ENCODE measurements around the gene ATP2A3.

Gene ATP2A3

DNA sequence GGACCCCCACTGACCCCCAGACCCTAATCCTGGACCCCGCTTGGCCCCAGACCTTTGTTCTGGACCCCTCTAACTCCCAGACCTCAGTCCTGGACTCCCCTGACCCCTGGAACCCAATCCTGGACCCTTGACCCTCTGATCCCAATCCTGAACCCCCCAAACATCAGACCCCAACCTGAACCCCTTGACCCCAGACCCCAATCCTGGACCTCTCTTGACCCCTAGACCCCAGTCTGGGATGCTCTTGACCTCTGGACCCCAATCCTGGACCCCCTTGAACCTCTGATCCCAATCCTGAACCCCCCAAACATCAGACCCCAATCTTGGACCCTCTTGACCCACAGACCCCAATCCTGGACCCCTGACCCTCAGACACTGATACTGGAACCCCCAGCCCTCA, 34.5 kb downstream of the ATP2A3 start:
- DNase-seq (ENCODE audit: low read depth in 1 of 2, low spot score in 1 of 2): no peak

DNA sequence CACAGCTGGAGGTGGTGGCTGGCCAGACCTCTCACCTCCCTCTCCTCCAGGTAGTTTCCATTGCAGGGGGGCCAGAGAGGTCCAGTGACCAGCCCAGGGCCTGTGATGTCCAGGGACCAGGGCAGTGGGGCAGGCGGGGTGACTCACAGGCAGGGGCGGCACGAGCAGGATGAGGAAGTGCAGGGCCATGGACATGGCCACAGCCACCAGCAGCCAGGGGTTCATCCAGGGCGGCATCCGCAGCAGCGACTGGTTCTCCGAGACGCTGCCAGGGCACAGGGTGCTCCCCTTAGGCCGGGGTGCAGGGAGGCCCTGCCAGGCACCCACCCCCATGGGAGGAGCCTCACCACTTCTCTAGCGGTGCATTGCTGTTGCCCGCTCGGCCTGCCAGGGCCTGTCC, 35.1 kb downstream of the ATP2A3 start:
- no peak for DNase-seq (ENCODE audit: low read depth in 1 of 2, low spot score in 1 of 2)

DNA sequence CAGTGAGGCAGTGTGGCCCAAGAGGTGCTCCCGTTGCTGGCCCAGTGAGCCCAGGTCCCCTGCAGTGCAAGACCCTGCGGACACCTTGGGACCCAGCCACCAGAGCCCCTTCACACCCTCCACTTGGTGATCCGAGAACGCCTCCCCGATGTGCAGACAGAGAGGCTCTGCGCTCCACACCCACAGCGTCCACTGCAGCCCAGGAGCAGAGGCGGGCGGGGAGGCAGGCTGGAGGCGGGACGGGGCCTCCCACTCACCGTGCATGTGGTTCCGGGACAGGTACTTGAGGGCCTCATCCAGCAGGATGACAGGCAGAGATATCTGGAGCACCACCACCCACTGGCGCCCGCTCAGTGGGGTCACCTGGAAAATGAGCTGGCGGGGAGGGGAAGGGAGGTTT, 35.8 kb downstream of the ATP2A3 start:
- no peak for DNase-seq (ENCODE audit: low read depth in 1 of 2, low spot score in 1 of 2)

DNA sequence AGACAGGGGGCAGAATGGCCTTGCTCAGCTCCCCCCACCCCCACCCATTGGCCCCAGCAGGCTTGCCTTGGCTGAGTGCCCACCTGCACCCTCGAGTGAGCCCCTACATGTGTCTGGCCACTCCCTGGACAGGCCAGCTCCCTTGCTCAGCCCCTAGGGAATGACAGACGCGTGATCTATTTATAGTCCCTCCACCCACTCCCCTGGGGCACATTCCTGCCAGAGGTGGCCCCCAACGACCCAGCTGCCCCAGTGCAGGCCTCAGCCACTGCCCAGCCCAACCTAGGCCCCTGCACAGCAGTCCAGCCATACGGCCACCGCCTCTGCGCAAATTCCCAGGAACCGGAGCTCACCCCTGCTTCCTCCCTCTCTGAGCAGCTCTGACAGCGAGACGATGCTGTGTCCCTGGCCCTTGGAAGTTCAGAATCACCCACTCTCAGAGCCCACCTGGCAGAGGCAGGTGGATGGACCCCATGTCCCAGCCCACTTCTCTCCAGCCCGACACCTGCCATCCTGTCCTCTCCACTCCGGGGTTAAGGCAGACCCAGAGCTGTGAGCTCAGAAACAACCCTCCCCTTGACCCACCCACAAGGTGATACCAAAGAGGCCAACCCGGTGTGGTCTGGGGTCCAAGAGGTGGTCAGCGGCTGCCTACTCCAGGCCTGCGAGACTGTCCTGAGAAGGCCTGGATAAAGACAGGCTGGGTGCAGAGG, 36.5 kb downstream of the ATP2A3 start:
- no peak for DNase-seq (ENCODE audit: low read depth in 1 of 2, low spot score in 1 of 2)

DNA sequence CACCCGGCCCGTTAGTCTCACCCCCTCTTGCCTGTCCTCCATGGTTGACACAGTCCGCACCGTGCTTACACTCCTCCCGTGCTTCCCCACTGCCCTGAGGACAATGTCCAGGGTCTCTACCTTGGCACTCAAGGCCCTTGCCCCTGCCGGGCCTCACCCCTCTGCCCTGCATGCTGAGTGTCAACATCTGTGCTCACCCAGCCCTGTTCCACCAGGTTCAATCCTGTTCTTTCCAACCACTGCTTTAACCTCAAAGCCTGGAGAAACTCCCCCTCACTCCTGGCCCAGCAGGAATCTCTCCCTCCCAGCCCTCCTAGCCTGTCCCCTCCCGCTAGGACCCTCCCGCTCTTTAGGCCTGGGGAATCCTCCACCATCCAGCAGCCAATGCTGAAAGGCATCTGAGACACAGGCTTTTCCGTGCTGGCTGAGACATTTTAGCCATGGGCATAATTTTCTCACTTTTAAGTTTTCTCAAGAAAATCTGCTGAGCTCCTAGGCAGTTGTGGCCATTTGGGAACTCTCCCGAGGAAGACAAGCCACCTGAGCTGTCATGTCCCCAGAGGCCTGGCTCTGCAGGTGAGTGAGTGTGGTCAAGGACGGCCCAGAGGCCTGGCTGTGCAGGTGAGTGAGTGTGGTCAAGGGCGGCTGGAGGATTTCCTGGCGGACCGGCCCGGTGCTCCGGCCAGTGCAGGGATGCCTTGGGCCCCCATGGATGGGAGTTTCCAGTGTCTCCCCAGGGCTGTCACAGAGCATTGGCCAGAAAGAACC, 37.2 kb downstream of the ATP2A3 start:
- no peak for DNase-seq (ENCODE audit: low read depth in 1 of 2, low spot score in 1 of 2)

DNA sequence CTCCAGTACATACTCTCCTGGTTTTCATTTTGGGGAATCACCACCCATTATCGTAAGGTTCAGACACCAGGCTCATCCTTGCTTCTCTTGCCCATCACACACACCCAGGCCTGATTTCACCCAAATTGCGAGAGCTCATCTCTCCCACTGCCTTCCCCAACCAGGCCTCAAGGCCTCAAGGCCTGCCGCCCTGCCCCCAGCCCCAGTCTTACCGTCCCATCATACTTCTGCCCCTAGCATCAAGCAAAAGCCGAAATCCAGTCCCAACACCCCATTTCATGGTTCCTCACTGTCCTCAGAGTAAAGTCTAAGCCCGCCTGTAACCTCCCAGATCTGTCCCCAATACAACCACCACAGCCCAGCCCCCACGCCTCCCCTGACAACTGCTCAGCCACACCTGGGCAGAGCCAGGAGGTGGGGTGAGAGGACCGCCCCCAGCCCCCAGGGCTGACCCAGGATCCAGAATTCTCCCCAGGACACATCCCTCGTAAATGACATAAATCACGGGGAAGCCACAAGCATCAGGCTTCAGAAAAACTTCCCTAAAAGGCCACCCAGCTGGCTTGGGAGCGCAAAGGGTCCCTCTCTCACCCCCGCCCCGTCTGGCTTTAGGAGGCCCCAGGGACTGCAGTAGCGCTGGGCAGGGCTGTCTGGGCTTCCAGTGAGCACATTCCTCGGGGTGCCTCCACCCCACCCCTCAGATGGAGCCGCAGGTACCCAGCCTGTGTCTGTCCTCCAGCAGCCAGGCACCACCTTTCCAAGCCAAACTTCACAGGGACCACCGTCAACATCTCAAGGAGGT, 38.4 kb downstream of the ATP2A3 start:
- no peak for DNase-seq (ENCODE audit: low read depth in 1 of 2, low spot score in 1 of 2)

DNA sequence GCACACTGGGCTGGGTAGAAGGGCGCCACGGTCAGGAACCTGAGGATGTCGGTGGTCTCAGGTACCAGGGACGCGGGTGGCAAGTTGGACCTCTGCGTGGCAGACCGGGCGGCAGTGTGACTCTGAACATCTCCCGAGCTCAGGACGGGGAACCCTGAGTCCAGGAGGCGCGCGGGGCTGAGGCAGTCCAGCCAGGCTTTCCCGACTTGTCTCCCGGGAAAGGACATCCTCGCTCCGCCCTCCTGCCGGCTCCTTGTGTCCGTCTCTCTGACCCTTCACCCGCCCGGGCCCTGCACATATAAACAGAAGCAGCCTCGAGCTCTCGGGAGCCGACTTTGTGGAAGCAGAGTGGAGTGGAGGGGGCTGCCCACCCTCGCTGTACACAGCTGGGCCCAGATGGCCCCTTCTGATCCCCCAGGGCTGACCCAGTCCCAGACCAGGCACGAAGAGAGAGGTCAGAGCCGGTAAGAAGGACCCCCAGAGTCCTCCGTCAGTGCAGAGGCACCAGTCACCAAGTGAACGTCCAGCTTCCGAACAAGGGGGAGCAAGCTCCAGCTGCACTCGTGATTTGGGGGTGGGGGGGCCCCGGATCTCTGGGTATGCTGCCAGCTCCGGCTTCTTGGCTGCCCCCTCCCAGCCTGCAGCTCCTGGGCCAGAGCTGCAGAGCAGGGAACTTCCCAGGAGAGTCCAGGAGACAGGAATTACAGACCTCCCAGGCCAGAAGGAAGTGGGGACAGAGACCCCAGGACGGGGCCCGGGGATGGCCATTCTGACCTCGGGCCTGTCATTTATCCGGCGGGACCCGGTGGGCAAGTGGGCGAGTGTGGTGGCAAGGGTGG, 39.5 kb downstream of the ATP2A3 start:
- no peak for DNase-seq (ENCODE audit: low read depth in 1 of 2, low spot score in 1 of 2)

DNA sequence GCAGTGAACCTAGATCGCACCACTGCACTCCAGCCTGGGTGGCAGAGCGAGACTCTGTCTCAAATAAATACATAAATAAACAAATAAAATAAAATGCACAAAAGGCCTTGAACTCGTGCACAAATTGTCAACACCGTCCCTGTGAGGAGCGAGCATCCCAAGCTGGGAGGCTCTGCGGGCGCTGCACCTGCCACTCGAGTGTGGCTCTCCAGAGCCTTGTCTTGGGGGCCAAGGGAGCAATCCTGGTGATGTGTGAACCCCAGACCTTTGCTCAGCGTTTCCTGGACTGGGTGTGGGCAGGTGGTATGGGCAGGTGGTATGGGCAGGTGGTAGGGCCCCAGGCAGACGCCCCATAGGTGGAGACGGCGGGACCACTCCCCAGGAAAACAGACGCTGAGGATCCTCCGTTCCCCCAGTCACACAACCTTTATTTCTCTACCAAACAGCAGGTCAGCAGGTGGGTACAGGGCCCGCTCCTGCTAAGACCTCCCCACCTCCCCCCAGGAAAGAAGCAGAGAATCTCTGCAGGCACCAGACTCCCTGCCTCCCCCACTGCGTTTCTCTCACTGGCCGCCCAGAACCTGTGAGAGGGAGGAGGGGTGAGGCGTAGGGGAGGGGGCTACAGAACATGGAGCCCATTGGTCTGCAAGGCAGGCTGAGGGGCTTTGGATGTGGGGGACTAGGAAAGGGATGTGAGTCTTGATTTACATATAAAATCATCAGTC, 40.6 kb downstream of the ATP2A3 start:
- no peak for DNase-seq (ENCODE audit: low read depth in 1 of 2, low spot score in 1 of 2)

DNA sequence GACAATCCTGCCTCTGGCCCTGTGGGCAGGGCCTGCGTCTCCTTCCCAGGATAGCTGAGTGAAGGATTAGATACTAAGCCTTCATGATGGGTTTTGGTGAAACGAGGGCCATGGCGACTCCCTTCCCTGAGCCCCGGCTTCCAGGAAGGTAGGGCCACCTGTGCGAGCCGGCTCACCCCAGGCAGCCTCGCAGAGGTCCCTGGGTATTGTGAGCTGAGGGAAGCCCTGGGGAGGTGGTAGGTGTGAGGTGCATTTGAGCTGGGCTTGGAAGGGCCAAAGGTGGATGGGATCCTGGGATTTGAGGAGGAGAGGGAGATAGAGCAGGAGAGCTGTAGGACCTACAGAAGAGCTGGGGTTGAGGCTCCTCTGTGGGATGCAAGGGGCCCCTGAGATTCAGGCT, 41.5 kb downstream of the ATP2A3 start:
- no peak for DNase-seq (ENCODE audit: low read depth in 1 of 2, low spot score in 1 of 2)

DNA sequence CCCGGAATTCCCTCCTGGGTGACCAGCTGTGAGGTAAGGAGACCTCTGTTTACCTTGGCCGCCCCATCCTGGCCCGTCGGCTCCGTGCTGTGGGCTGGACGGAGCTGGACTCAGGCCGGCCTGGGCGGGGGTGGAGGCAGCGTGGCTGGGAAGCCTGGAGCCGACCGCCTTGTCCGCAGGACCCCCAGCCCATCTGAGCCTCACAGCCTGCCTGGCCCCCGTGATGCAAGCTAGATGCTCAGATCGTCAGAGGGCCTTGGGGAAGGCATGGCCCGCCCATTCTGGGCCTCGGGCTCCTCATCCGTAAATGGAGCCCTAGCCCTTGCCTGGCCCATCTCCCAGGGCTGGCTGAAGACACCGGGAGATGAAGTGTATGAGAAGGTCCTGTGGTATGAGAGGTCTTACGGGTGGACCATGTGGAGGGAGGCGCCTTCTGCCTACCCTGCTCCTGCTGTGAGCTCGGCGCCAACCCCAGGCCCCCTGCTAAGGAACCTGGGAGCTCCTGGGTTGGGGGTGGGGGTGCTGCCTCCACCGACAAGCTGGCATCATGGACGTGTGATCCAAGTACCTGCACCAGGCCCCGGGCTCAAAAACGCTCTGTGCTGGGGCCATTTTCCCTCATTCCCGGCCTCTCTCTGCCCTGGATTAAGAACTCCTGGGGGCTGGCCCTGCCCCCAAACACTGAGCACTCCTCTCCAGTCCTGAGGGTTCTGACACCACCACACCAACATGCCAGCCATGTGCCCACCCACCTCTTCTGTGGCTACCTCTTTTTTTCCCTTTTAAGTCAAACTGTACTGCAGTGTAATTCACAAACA, 42.5 kb downstream of the ATP2A3 start:
- no peak for DNase-seq (ENCODE audit: low read depth in 1 of 2, low spot score in 1 of 2)

DNA sequence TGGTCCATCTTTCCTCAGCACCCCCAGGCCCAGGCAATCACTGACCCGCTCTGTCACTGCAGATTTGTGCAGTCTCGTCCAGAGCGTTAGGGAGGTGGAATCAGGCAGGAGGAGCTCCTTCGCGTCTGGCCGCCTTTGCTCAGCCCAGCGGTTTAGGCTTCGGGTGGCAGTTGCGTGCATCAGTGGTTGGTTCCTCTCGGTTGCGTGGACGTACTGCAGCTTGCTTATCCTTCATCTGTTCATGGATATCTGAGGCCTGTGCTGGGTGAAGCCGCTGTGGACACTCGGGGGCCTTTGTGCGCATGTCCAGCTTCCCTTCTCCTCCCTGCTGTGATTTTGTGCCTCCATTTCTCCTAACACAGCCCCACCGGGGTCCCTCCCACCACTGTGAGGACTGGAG, 43.2 kb downstream of the ATP2A3 start:
- DNase-seq (ENCODE audit: low read depth in 1 of 2, low spot score in 1 of 2): no peak

DNA sequence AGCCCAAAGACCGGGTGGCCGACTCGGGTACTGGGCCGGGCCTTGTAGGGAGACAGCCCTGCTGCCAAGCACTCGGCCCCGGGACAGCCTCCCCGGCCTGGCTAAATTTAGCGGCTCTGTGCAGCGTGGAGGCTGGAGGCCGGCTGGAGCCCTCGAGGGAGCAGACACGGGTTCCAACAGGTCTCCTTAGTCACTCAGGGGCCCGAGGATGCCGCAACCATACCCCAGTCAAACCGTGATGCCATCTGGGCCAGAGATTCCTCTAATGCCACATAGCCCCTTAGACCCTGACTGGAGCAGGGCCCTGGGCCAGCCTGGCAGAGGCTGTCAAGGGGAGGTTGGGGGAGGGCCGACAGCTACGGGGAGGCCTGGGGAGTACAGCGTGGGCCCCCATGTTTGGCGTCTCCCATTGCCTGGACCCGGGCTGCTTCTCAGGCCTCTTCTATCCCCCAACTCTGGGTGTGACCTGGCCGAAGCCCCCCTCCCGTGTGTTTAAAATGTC, 45.1 kb downstream of the ATP2A3 start:
- no peak for DNase-seq (ENCODE audit: low read depth in 1 of 2, low spot score in 1 of 2)

DNA sequence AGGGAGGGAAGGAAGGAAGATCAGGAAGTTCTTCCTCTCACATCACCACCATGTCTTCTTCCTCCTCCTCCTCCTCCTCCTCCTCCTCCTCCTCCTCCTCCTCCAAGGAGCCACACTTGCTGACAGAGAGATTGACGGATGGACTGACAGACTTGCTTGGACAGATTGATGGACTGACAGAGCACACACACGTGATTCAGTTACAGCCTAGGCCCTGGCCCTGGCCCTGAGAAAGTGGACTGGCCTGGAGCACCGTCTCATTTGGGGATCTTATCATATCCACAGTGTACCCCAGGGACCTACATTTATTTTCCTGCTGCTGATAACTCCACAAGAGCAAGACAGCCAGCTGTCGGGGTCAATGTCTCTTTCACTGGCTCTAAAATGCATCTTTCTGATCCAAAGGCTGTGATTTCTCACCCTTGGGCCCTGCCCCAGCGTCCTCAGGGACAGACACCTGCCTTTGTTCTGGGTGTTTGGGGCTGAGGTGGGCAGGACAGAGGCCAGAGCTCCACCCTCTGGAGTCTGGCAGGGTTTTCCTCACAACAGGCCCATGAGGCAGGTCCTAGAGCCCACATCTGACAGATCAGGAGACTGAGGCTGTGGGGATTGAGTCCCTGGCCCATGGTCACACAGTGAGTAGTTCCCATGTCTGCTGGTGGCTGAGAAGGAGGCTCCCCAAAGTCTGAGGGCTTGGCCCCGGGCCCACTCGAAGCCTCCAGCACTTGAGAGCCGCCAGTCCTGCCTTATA, 45.7 kb downstream of the ATP2A3 start:
- no peak for DNase-seq (ENCODE audit: low read depth in 1 of 2, low spot score in 1 of 2)

DNA sequence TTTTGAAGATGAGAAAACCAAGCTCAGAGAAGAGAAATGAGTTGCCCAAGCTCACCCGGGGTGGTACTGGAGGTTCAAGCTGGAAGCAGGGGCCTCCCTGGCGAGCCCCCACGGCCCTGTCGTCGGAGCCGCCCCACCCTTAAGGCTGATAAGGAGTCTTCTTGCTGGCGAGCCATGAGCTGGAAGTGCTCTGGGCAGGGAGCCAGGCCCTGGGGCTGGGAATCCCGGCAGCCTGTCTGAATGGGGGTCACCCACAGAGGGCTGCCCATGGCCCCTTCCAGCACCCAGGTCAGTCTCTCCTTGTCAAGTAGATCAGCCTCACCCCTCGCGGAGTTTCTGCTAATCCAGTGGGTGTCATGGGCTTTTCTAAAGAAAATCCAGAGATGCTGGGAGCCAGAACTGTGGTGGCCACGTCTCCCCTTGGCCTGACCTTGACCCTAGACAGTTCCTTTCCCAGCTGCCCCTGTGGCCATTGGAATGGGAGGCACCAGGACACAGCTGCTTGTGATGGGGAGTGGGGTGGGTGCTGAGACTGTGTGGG, 46.8 kb downstream of the ATP2A3 start:
- DNase-seq (ENCODE audit: low read depth in 1 of 2, low spot score in 1 of 2): no peak

DNA sequence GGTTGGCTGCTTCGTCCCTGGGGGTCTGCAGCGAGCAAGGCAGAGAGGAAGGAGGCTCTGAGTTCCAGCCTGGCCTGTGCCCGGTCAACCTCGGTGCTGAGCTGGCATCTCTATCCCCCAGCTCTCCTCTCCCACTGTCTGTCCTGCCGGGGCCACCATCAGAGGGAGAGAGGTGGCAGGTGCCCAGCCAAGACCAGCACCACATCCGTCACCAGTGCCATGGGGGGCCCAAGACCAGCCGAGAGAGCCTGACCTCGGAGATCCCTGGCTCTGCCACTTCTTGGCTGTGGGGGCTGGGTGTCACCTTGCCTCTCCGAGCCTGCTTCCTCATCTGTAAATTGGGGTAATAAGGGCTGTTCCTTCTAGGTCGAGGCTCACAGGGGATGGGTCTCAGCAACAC, 47.4 kb downstream of the ATP2A3 start:
- no peak for DNase-seq (ENCODE audit: low read depth in 1 of 2, low spot score in 1 of 2)

DNA sequence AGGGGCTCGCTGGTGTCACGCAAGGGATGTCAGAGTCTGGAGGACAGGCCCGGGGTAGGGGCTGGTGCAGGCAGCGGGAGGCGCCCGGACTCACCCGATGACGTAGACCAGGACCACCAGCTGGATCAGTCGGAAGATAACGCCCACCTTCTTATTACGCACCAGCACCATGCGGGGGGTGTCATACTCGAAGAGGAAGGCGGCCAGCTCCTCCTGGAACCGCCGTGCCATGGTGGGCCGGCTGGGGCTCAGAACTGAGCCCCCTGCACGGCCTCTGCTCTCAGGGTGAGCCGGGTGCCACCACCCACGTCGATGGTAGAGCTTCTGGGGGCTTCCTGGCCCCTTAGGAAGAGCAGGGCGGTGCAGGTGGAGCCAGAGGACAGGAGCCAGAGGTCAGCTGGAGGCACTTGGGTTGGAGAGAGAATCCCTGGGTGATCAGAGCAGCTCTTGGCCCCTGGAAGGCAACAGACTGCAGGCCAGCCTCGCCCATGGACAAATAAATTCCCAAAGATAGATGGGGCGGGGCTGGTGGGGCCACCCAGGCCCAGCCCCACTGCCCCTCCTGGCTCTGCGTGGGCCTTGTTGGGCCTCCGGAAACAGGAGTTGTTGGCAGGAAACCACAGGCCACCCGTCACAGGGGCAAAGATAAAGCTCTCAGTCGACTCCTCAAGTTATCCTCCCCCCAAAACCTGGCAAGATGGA, 48.1 kb downstream of the ATP2A3 start, which contains the start of gene P2RX1:
TSS of gene P2RX1 (minus strand) at position 471 of the 702 bp plus-strand sequence. CDS start at position 231, 240 bp downstream.
- DNase-seq (ENCODE audit: low read depth in 1 of 2, low spot score in 1 of 2): no peak

DNA sequence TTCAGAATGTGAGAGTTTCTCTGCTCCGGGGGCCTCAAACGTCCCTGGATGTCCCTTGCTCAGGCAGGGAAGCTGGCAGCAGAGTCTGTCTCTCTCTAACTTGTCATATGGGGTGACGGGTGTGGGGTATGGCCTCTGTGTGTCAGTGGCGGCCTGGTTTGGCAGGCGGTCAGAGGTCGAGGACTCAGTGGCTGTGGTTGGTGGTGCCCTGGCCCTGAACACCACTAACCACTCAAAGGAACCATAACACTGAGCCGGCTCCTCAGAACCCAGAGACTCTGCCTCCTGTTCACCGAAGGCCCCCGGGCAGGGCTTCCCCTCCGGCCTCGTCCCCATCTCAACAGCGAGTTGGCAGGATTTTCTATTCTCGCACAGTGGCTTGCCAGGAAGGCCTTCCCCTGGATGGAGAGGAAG, 48.6 kb downstream of the ATP2A3 start:
- no peak for DNase-seq (ENCODE audit: low read depth in 1 of 2, low spot score in 1 of 2)

DNA sequence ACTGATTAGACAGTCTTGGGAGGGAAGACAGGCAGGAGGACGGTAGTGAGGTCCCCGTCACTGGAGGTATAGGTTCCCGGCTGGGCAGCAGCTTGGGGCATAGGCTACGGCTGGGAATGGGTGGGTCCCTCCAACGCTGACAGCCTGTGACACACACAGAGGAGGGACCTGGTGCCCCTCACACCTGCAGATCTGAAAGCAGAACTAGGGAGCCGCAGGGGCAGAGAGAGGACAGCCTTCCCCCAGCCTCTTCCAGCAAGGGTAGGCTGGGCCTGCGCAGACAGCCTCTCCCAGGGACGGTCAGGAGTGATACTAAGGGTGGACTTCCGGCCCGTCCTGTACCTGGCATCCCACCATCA, 49.9 kb downstream of the ATP2A3 start:
- no peak for DNase-seq (ENCODE audit: low read depth in 1 of 2, low spot score in 1 of 2)
